ENCODE data around the gene DNM1.

DNA sequence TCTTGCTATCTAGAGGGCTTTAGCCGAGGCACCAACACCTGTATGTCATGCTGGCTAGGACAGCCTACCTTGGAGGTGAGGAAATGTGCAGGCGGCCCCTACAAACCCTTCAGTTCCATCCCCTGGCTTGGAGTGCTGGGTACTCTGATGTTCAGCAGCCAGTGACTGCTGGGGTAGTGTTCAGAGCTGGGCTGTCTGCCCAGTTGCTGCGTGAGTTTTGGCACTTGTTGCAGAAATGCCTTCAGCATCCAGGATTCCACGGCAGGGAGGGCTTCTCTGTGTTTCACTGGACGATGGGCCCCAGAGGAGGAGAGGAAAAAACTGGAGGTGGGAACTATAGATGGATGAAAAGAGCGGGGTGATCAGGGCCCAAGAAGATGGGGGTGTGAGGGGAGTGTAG lies 83.3 kb downstream of the DNM1 start:
- TF ChIP-seq ZNF274 (IDR thresholded peaks at IDR 0.05; ENCODE audit: low read depth, low read length) (no peak), YY1 (IDR thresholded peaks at IDR 0.05; ENCODE audit: insufficient read depth, insufficient read length) (no peak)
